ENCODE results near the gene KRTAP2-2. TPM values are rescaled to one million over a fixed set of nuclear protein-coding genes. Genes with fewer than 3 reads are reported as not detected.
"Not testable (repeated sequence)": the region's sequence is repeated elsewhere in the genome, so short reads cannot be mapped to it uniquely, and the experiment has no call there.

The KRTAP2-2 gene
- total and polyA plus RNA-seq, 2 donors from 2014 or later = not detected

DNA sequence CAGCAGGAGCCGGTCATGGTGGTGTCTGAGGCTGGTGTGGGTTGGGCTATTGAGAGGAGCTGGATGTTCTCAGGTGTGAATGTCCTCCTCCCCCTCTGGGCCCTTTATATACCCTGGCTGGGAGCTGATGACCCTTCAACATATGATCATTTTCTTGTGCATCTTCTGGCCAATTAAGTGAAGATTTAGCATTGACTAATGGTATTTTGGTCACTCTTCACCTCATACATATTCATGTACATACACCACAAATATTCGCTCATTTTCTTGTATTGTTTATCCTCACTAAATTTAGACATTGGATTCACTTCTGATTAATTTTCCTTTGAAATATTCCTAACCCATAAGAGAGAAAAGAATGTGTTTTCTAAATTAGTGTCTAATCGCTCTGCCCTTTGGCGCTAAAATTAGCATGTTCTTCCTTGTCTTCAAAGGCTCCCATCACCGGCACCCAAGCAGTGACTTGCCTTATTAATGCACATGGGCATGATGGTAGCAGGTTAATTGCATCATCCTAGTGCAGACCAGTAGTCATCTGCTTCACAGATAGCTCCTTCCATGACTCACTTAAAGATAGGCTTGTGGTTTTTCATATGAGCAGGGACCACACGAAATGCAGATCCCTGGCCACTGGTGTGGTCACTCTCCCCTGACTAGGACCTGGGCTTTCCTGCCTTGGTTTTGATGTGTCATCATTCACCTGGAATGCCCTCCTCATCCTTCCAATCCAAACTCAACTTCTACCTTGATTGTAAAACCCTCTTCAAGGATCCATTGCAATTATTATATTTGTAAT, 11.0 kb upstream of the KRTAP2-2 start, which contains the start of gene KRTAP2-4:
KRTAP2-4 (minus strand) TSS at position 51 of the 796 bp plus-strand sequence; CDS start at position 17, 34 bp downstream.
- FAIRE-seq = no peak
- Histone ChIP-seq H3K4me1 (ENCODE audit: control insufficient read depth in 2 of 3, insufficient read depth in 2 of 3, low read depth in 1 of 3, low read length in 3 of 3) (no peaks in the 10 kb centered on the region), H3K9me3 (ENCODE audit: control insufficient read depth in 2 of 3, insufficient read depth in 1 of 3, low read length in 3 of 3) (no peaks in the 10 kb centered on the region), H3K36me3 (ENCODE audit: control insufficient read depth in 2 of 3, insufficient read depth in 3 of 3, low read length in 3 of 3) (no peaks in the 10 kb centered on the region), H3K27me3 (ENCODE audit: control insufficient read depth, insufficient read depth, low read length) (no peaks in the 10 kb centered on the region), H3K4me3 (ENCODE audit: low read length in 3 of 3) (no peak within 1 kb of the TSS), H3K9ac (ENCODE audit: low read length in 3 of 3) (no peak within 1 kb of the TSS), H3K27ac (ENCODE audit: low read depth in 2 of 2, low read length in 2 of 2) (no peak within 1 kb of the TSS)
- intact Hi-C loops (cut with DNase I) = no loop called here
- TF ChIP-seq, protein P1, sequence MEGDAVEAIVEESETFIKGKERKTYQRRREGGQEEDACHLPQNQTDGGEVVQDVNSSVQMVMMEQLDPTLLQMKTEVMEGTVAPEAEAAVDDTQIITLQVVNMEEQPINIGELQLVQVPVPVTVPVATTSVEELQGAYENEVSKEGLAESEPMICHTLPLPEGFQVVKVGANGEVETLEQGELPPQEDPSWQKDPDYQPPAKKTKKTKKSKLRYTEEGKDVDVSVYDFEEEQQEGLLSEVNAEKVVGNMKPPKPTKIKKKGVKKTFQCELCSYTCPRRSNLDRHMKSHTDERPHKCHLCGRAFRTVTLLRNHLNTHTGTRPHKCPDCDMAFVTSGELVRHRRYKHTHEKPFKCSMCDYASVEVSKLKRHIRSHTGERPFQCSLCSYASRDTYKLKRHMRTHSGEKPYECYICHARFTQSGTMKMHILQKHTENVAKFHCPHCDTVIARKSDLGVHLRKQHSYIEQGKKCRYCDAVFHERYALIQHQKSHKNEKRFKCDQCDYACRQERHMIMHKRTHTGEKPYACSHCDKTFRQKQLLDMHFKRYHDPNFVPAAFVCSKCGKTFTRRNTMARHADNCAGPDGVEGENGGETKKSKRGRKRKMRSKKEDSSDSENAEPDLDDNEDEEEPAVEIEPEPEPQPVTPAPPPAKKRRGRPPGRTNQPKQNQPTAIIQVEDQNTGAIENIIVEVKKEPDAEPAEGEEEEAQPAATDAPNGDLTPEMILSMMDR (IDR thresholded peaks at IDR 0.05; ENCODE audit: borderline replicate concordance, extremely low read depth, insufficient read depth) = no peak
- DNase-seq = no peak

DNA sequence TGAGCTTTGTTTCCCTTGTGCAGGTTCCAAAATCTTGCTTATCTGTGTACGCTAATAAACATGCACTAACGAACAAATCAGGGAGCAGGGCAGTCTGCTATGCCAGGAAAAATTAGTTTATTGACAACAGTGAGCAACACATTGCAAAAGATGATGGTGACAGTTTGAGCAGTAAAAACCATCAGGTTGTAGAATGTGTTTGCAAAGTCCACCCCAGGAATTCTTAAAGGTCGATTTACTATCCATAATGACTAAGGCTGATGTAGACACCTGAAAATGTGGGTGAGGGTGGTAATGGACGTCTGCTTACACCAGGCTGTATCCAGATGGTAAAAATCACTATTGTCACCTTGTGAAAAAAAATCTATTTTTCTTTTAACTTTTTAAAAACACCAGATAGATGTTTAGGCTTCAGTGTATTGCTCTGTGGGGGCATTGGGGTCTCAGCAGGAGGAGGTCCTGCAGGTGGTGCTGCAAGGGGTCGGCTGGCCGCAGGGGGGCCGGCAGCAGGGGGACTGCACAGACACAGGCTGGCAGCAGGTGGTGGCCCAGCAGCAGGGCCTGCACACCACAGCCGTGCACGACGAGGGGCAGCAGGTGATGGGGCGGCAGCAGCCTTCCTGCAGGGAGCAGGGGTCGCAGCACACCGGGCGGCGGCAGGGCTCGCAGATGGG, 10.1 kb upstream of the KRTAP2-2 start:
- H3K9me3 ChIP-seq (ENCODE audit: control insufficient read depth in 2 of 3, insufficient read depth in 1 of 3, low read length in 3 of 3); H3K27me3 ChIP-seq (ENCODE audit: control insufficient read depth, insufficient read depth, low read length); H3K9ac ChIP-seq (ENCODE audit: low read length in 3 of 3); H3K4me3 ChIP-seq (ENCODE audit: low read length in 3 of 3); H3K36me3 ChIP-seq (ENCODE audit: control insufficient read depth in 2 of 3, insufficient read depth in 3 of 3, low read length in 3 of 3); H3K27ac ChIP-seq (ENCODE audit: low read depth in 2 of 2, low read length in 2 of 2); DNase-seq; FAIRE-seq; intact Hi-C loops (cut with DNase I); H3K4me1 ChIP-seq (ENCODE audit: control insufficient read depth in 2 of 3, insufficient read depth in 2 of 3, low read depth in 1 of 3, low read length in 3 of 3): not testable (repeated sequence)

DNA sequence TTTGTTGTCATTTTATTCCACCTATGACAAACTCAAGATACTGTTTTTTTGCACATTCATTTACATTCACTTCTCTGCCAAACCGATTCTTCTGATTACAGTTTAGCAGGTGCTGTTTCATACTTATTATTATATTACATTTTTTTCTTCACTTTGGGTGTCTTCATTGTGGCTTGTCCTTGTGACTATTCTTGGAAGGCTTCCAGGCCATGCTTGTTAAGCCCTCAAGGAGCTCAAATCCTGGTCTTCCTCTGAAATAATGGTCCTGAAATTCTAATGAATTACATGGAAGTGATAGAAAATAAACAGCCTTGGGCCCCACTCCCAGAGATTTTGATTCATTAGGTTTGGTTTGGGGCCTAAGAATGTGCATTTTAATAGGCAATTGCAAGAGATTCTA, 9.3 kb upstream of the KRTAP2-2 start:
- intact Hi-C loops (cut with DNase I) = no loop called here
- TF ChIP-seq, protein P1 (IDR thresholded peaks at IDR 0.05; ENCODE audit: borderline replicate concordance, extremely low read depth, insufficient read depth) = no peak
- Histone ChIP-seq H3K27ac (ENCODE audit: low read depth in 2 of 2, low read length in 2 of 2) (no peak overlapping the region), H3K9me3 (ENCODE audit: control insufficient read depth in 2 of 3, insufficient read depth in 1 of 3, low read length in 3 of 3) (no peaks in the 10 kb centered on the region), H3K4me1 (ENCODE audit: control insufficient read depth in 2 of 3, insufficient read depth in 2 of 3, low read depth in 1 of 3, low read length in 3 of 3) (no peaks in the 10 kb centered on the region), H3K27me3 (ENCODE audit: control insufficient read depth, insufficient read depth, low read length) (no peaks in the 10 kb centered on the region), H3K9ac (ENCODE audit: low read length in 3 of 3) (no peak overlapping the region), H3K4me3 (ENCODE audit: low read length in 3 of 3) (no peak overlapping the region), H3K36me3 (ENCODE audit: control insufficient read depth in 2 of 3, insufficient read depth in 3 of 3, low read length in 3 of 3) (no peaks in the 10 kb centered on the region)
- DNase-seq (no peak), FAIRE-seq (no peak)

DNA sequence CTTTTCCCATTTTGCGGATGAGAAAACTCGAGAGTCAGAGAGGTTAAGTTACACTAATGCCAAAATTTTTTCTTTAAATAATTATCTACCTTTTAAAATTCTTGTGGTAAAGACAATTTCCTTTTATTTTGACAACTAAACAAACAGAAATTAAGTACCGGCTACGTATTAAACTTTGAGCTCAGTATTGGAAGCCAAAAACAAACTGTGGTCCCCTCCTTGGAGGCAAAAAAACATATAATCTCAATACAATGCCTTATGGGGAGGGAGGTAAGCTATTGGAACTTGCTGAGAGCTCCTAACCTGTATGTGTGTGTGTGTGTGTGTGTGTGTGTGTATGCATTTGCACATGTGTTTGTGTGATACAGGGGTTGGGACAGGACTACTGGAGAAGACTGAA, 8.4 kb upstream of the KRTAP2-2 start:
- DNase-seq = no peak
- Histone ChIP-seq H3K27me3 (ENCODE audit: control insufficient read depth, insufficient read depth, low read length) (no peaks in the 10 kb centered on the region), H3K9ac (ENCODE audit: low read length in 3 of 3) (no peak overlapping the region), H3K4me3 (ENCODE audit: low read length in 3 of 3) (no peak overlapping the region), H3K4me1 (ENCODE audit: control insufficient read depth in 2 of 3, insufficient read depth in 2 of 3, low read depth in 1 of 3, low read length in 3 of 3) (no peaks in the 10 kb centered on the region), H3K9me3 (ENCODE audit: control insufficient read depth in 2 of 3, insufficient read depth in 1 of 3, low read length in 3 of 3) (no peaks in the 10 kb centered on the region), H3K36me3 (ENCODE audit: control insufficient read depth in 2 of 3, insufficient read depth in 3 of 3, low read length in 3 of 3) (no peaks in the 10 kb centered on the region), H3K27ac (ENCODE audit: low read depth in 2 of 2, low read length in 2 of 2) (no peak overlapping the region)
- TF ChIP-seq, protein P1 (IDR thresholded peaks at IDR 0.05; ENCODE audit: borderline replicate concordance, extremely low read depth, insufficient read depth) = no peak
- intact Hi-C loops (cut with DNase I) = no loop called here
- no peak for FAIRE-seq
